Activated naive CD8-positive, alpha-beta T cell treated with anti-CD3 and anti-CD28 coated beads for 36 hours (primary cell): Measurements from ENCODE around the gene ZNF624. TPM values are rescaled to one million over a fixed set of nuclear protein-coding genes. Genes with fewer than 3 reads are reported as not detected.

Experiments
- DNase-seq: peaks from one replicate; pipeline ENCODE4 v3.0.0; 2021
- H3K27ac Mint-ChIP-seq: one replicate; pipeline ENCODE4 v1.8.0; 2022; ENCODE audit warnings: mild to moderate bottlenecking, moderate library complexity, mixed read lengths
- H3K27me3 Mint-ChIP-seq: one replicate; pipeline ENCODE4 v1.8.0; 2022; ENCODE audit warnings: mild to moderate bottlenecking, mixed read lengths
- H3K36me3 Mint-ChIP-seq: one replicate; pipeline ENCODE4 v1.8.0; 2021; ENCODE audit warnings: mild to moderate bottlenecking, mixed read lengths
- H3K4me1 Mint-ChIP-seq: one replicate; pipeline ENCODE4 v1.8.0; 2021; ENCODE audit warnings: mixed read lengths
- H3K4me3 Mint-ChIP-seq: one replicate; pipeline ENCODE4 v1.8.0; 2022; ENCODE audit warnings: mild to moderate bottlenecking, moderate library complexity, mixed read lengths
- H3K9me3 Mint-ChIP-seq: one replicate; pipeline ENCODE4 v1.8.0; 2022; ENCODE audit warnings: mixed read lengths
- total RNA-seq, 2 experiments: library from RNA; stranded (reverse); gene quantifications; one replicate each; pipeline ENCODE4 v1.2.3, GENCODE V29; 2021

Gene ZNF624
- total RNA-seq, 2 experiments from 2014 or later = 3.9 to 4.0 TPM

DNA sequence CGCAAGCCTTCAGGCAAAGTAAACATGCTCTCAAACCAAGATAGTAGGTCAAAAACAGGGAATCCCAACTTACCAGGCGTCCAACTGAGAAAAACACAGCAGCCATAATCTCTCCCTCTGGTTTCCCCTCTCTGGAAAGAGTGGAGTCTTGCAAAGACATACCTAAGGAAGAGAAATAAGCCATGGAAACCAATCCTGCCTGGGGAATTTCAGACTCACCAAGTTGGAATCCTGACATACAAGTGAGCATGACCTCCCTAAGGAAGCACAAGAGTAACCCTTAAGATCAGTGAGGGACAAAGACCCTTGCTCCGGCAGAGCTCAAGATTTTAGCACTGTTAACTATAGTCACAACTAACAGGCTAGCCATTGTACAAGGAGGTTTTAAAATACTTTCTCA lies 4.1 kb downstream of the ZNF624 start:
- Mint-ChIP-seq H3K4me1 (peaks cover 10% of the 10 kb centered on the region), H3K4me3 (no peak overlapping the region), H3K27me3 (no peaks in the 10 kb centered on the region), H3K36me3 (peaks cover 2% of the 10 kb centered on the region), H3K27ac (no peak overlapping the region), H3K9me3 (no peaks in the 10 kb centered on the region)
- DNase-seq = no peak

DNA sequence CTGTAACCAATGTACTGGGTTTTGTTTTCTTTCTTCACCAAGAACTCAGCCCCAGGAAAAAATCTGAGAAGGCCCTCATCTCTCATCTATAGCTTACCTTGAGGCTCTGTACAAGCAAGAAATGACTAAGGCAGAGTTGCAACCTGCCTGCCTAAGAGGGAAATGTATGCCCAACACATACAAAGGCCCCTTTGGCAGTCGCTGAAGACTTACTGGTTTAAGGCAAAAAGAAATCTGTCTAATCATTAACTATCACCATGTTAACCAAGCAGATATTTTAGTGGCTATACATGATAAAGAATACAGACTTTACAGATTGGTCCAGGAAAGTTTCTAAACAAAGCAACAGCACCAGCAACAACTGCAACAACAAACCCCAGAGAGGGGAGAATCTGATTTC lies 14.2 kb downstream of the ZNF624 start:
- H3K27me3 Mint-ChIP-seq = no peaks in the 10 kb centered on the region
- H3K4me3 Mint-ChIP-seq = no peak overlapping the region
- no peaks in the 10 kb centered on the region for H3K4me1 Mint-ChIP-seq
- no peak for DNase-seq
- peaks cover 15% of the 10 kb centered on the region for H3K9me3 Mint-ChIP-seq
- H3K27ac Mint-ChIP-seq = no peak overlapping the region
- H3K36me3 Mint-ChIP-seq = peaks cover 59% of the 10 kb centered on the region

DNA sequence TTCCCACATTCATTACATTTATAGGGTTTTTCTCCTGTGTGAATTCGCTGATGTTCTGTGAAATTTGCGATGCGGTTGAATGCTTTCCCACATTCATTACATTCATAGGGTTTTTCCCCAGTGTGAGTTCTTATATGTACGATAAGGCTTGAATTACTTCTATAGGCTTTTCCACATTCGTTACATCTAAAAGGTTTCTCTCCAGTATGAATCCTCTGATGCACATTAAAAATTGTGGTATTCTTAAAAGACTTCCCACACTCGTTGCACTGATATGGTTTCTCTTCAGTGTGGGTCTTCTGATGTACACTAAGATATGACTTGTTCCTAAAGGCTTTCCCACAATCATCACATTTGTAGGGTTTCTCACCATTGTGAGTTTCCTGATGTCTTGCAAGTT lies 30.4 kb downstream of the ZNF624 start:
- Mint-ChIP-seq H3K9me3 (peaks cover 61% of the 10 kb centered on the region), H3K4me3 (no peak overlapping the region), H3K27me3 (no peaks in the 10 kb centered on the region), H3K4me1 (no peaks in the 10 kb centered on the region), H3K27ac (no peak overlapping the region), H3K36me3 (peaks cover 72% of the 10 kb centered on the region)
- DNase-seq = no peak

- H3K4me1 Mint-ChIP-seq = no peaks in the 10 kb centered on the region
- peaks cover 58% of the 10 kb centered on the region for H3K9me3 Mint-ChIP-seq
- peaks cover 67% of the 10 kb centered on the region for H3K36me3 Mint-ChIP-seq
Observed at GRCh38 chr17:16622540-16623277, 30.9 kb downstream of the ZNF624 start.

DNA sequence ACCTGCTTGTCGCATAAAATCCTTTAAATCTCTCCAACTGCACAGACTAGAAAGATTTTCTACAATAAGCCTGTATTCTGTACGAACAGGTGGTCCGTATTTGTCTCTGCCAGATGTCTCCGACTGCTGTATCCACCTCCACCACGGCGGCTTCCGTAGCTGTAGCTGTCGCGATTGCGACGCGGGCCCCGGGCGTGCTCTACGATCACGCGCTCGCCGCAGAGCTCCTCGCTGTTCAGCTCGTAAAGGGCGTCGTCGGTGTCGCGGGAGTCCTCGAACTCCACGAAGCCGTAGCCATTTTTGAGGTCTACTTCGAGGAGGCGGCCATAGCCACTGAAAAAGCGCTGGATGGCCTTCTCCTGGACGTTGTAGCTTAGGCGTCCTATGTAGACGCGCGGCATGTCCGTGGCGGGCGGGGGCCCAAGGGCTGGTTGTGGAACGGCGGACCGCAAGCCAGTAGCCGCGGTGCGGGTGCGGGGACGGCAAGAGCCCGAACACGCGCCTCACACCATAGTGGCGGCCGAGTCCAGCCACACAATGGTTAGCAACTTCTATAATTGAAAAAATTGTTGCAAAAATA lies 36.1 kb downstream of the ZNF624 start:
- no peak overlapping the region for H3K4me3 Mint-ChIP-seq
- DNase-seq = no peak
- H3K36me3 Mint-ChIP-seq = peaks cover 32% of the 10 kb centered on the region
- H3K4me1 Mint-ChIP-seq = no peaks in the 10 kb centered on the region
- H3K27me3 Mint-ChIP-seq = no peaks in the 10 kb centered on the region
- H3K27ac Mint-ChIP-seq = no peak overlapping the region
- peaks cover 56% of the 10 kb centered on the region for H3K9me3 Mint-ChIP-seq

More at GRCh38 chr17:16622540-16623277, 30.9 kb downstream of the ZNF624 start:
- H3K4me3 Mint-ChIP-seq = no peak overlapping the region
- H3K27ac Mint-ChIP-seq = no peak overlapping the region
- no peaks in the 10 kb centered on the region for H3K27me3 Mint-ChIP-seq
- DNase-seq = no peak

DNA sequence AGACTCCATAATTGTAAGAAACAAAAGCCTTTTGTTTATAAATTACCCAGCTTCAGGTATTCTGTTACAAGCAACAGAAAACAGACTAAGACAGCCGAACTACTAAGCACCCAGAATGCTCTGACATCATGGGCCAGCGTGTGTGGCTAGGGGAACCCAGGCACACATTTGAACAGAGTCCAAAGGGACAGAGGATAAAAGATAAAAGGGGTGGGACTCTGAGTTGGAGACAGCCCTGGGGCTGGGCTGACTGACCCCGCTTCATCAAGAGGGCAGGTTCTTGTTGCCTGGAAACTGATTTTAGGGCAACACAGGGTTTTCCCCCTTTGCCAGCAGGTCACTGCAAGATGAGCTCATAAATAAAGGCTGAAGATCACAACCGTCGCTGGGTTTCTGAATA lies 54.1 kb downstream of the ZNF624 start:
- Mint-ChIP-seq H3K9me3 (peaks cover 12% of the 10 kb centered on the region), H3K27me3 (peaks cover 4% of the 10 kb centered on the region), H3K27ac (no peak overlapping the region)

GRCh38 chr17:16593356-16594102 lies 60.1 kb downstream of the ZNF624 start:
- Mint-ChIP-seq H3K4me1 (peaks cover 2% of the 10 kb centered on the region), H3K27ac (no peak overlapping the region), H3K36me3 (no peaks in the 10 kb centered on the region), H3K4me3 (no peak overlapping the region), H3K9me3 (no peaks in the 10 kb centered on the region), H3K27me3 (peaks cover 33% of the 10 kb centered on the region)
- DNase-seq = no peak

More for the DNA sequence above, 54.1 kb downstream of the ZNF624 start:
- no peaks in the 10 kb centered on the region for H3K36me3 Mint-ChIP-seq
- H3K4me1 Mint-ChIP-seq = no peaks in the 10 kb centered on the region
- H3K4me3 Mint-ChIP-seq = no peak overlapping the region
- DNase-seq = no peak

DNA sequence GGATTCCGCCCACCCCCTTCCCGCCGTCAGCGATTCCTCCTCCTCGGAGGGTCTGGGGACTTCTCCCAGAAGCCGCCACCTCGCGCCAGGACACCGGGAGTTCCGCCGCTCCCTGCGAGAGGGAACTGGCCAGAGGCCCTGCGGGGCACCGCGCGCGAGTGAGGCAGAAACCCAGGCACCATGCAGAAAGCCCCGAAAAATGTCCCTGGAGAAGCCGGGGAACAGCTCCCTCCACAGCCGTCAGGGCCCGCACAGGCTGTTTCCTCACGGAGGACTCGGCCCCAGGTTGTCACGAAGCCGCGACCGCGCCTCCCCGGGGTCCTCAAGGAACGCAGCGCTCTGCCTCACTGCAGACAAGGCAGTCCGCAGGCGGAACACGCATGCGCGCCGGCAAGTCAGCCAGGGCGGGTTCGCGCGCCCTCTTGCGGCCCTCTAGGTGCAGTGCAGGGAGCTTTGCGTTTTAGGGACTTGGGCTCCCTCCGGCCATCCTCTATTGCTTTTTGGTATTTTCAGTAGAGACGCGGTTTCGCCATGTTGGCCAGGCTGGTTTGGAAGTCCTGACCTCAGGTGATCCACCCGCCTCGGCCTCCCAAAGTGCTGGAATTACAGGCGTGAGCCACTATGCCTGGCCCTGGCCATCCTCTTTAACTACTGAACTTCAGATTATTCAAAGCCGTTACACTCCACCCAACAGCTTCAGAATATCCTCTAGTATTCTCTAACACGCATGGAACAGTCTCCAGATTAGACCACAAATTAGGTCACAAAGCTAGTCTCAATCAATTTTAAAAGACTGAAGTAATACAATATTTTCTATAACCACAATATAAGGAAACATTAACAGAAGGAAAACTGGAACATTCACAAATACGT lies 64.3 kb downstream of the ZNF624 start:
- DNase-seq = peak; percentile 92
- peaks cover 53% of the 10 kb centered on the region for H3K27me3 Mint-ChIP-seq
- no peaks in the 10 kb centered on the region for H3K36me3 Mint-ChIP-seq
- H3K4me1 Mint-ChIP-seq = peaks cover 8% of the 10 kb centered on the region
- peak overlapping the region; percentile 2 for H3K27ac Mint-ChIP-seq
- H3K4me3 Mint-ChIP-seq = peak overlapping the region; percentile 57
- peaks cover 1% of the 10 kb centered on the region for H3K9me3 Mint-ChIP-seq

DNA sequence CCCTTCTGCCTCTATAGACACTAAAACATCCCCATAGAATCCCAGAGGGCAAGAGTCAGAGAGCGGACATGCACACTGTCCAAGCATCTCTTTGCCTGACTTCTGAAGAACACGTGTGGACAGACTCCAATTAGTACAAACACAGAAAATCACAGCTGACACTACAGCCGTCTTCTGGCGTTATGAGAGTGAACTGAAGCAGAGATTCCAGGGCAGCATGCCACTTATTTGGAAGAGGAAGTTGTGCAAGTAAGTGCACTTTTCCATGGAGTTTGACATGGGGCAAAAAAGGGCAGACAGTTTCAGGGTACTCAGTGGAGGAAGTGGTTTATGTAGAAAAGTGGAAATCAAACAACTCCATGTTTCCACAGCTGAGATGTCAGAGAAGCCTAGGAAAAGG lies 67.9 kb downstream of the ZNF624 start:
- Mint-ChIP-seq H3K4me1 (peaks cover 20% of the 10 kb centered on the region), H3K27ac (no peak overlapping the region), H3K4me3 (no peak overlapping the region), H3K9me3 (peaks cover 1% of the 10 kb centered on the region), H3K36me3 (no peaks in the 10 kb centered on the region), H3K27me3 (peaks cover 31% of the 10 kb centered on the region)
- DNase-seq = no peak

DNA sequence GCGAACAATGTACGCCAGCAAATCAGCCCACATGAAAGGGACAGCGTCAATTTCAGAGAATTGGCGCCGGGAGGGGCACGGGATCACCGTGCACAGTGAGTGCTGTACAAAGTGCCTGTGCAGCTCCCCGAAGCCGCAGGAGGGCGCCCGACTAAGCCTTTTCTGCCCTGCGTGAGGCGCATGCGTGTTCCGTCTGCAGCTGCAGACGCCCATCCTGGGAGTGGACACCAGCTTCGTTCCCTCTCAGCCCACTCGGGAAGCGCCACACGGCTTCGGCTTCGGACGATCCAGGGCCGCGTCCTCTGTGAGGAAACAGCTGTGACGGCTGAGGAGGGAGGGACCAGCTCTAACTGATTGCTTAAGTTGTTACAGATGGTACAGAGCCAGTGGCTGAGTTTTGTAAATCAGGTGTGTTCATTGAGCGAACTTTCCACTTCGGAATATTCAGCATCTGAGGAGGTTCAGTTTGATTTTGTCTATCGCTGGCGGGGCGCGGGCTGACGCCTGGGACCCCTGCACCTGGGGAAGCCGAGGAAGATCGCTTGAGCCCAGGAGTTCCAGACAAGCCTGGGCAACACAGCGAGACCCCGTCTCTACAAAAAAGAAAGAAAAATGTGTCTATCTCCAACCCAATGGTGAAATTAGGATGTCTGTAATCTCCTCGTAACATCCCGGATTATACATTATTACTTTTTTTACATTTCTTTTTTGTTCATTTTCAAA lies 69.2 kb downstream of the ZNF624 start:
- H3K9me3 Mint-ChIP-seq = peaks cover 1% of the 10 kb centered on the region
- H3K27ac Mint-ChIP-seq = peak overlapping the region; percentile 87
- DNase-seq = peak; percentile 91
- no peaks in the 10 kb centered on the region for H3K36me3 Mint-ChIP-seq
- peak overlapping the region; percentile 66 for H3K4me3 Mint-ChIP-seq
- H3K27me3 Mint-ChIP-seq = peaks cover 33% of the 10 kb centered on the region
- peaks cover 18% of the 10 kb centered on the region for H3K4me1 Mint-ChIP-seq

GRCh38 chr17:16583781-16584180 lies 69.9 kb downstream of the ZNF624 start:
- DNase-seq = no peak
- H3K4me3 Mint-ChIP-seq = peak overlapping the region; percentile 66
- peaks cover 33% of the 10 kb centered on the region for H3K27me3 Mint-ChIP-seq

GRCh38 chr17:16573466-16573865 lies 80.2 kb downstream of the ZNF624 start:
- H3K4me3 Mint-ChIP-seq = no peak overlapping the region
- H3K9me3 Mint-ChIP-seq = no peaks in the 10 kb centered on the region
- H3K27me3 Mint-ChIP-seq = peaks cover 3% of the 10 kb centered on the region

More at GRCh38 chr17:16583781-16584180, 69.9 kb downstream of the ZNF624 start:
- Mint-ChIP-seq H3K9me3 (peaks cover 1% of the 10 kb centered on the region), H3K27ac (peak overlapping the region; percentile 87), H3K4me1 (peaks cover 18% of the 10 kb centered on the region), H3K36me3 (no peaks in the 10 kb centered on the region)

More at GRCh38 chr17:16573466-16573865, 80.2 kb downstream of the ZNF624 start:
- Mint-ChIP-seq H3K4me1 (peaks cover 6% of the 10 kb centered on the region), H3K27ac (no peak overlapping the region), H3K36me3 (no peaks in the 10 kb centered on the region)
- DNase-seq = no peak
